Choroid plexus epithelial cell (primary cell): ENCODE results near the gene AFM.
"Not testable (repeated sequence)": the region's sequence is repeated elsewhere in the genome, so short reads cannot be mapped to it uniquely, and the experiment has no call there.

Experiments used
- DNase-seq: peaks from one replicate; pipeline ENCODE4 v3.0.0-alpha.2; 2010; ENCODE audit warnings: low read depth
- H3K4me3 ChIP-seq: 2 replicates; pipeline ENCODE4 v1.5.1; 2011; ENCODE audit warnings: low read depth, mild to moderate bottlenecking, control low read depth, low read length, moderate library complexity
- CTCF ChIP-seq: conservative IDR thresholded peaks from 2 replicates; pipeline ENCODE4 v1.5.1; 2011; ENCODE audit warnings: low read depth, mild to moderate bottlenecking, control low read depth, inconsistent platforms, low read length, moderate library complexity

Gene AFM

GRCh38 chr4:73541251-73541650 lies 59.7 kb downstream of the AFM start:
- H3K4me3 ChIP-seq: no peak overlapping the region
- no peak for TF ChIP-seq CTCF
- no peak for DNase-seq

- no peak overlapping the region for H3K4me3 ChIP-seq
- DNase-seq: no peak
- TF ChIP-seq CTCF: no peak
These were observed 63.1 kb downstream of the AFM start for GRCh38 chr4:73544620-73545019.

DNA sequence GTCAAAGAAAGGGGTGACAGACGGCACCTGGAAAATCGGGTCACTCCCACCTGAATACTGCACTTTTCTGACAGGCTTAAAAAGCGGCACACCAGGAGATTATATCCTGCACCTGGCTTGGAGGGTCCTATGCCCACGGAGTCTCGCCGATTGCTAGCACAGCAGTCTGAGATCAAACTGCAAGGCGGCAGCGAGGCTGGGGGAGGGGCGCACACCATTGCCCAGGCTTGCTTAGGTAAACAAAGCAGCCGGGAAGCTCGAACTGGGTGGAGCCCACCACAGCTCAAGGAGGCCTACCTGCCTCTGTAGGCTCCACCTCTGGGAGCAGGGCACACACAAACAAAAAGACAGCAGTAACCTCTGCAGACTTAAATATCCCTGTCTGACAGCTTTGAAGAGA lies 69.3 kb downstream of the AFM start:
- DNase-seq, H3K4me3 ChIP-seq: not testable (repeated sequence)
